ENCODE results near the gene TPCN1. TPM values are rescaled to one million over a fixed set of nuclear protein-coding genes. Genes with fewer than 3 reads are reported as not detected.

The TPCN1 gene
- 10 to 100 TPM; 32.0 to 61.7 TPM for total RNA-seq
- polyA plus RNA-seq, result 10 to 100 TPM; 20.8 to 29.4 TPM
- long read RNA-seq, donor 1, full-length matches to known transcripts, result 3 of 3 reads
- long read RNA-seq, donor 1, partial matches to known transcripts, result 0 of 3 reads
- long read RNA-seq, donor 1, other reads (novel, unspliced or antisense), result 0 of 3 reads
- long read RNA-seq, donor 2, result 0 reads
- long read RNA-seq, donor 3, result 0 reads
- long read RNA-seq, donor 4, full-length matches to known transcripts, result 1 of 6 reads
- long read RNA-seq, donor 4, partial matches to known transcripts, result 5 of 6 reads
- long read RNA-seq, donor 4, other reads (novel, unspliced or antisense), result 0 of 6 reads
- long read RNA-seq, donor 5, result 0 reads

- peak within 1 kb of the TSS; percentile 26 to 93 for H3K9ac ChIP-seq (ENCODE audit: insufficient read depth in 1 of 2, low read length in 2 of 2)
- peak within 1 kb of the TSS; percentile 80 for H3K4me3 ChIP-seq
- peak; percentile 100 for DNase-seq
- ATAC-seq (ENCODE audit: insufficient read depth, low FRiP score), result peak; percentile 98
- TF ChIP-seq, protein P1, sequence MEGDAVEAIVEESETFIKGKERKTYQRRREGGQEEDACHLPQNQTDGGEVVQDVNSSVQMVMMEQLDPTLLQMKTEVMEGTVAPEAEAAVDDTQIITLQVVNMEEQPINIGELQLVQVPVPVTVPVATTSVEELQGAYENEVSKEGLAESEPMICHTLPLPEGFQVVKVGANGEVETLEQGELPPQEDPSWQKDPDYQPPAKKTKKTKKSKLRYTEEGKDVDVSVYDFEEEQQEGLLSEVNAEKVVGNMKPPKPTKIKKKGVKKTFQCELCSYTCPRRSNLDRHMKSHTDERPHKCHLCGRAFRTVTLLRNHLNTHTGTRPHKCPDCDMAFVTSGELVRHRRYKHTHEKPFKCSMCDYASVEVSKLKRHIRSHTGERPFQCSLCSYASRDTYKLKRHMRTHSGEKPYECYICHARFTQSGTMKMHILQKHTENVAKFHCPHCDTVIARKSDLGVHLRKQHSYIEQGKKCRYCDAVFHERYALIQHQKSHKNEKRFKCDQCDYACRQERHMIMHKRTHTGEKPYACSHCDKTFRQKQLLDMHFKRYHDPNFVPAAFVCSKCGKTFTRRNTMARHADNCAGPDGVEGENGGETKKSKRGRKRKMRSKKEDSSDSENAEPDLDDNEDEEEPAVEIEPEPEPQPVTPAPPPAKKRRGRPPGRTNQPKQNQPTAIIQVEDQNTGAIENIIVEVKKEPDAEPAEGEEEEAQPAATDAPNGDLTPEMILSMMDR (IDR thresholded peaks at IDR 0.05; ENCODE audit: control extremely low read depth, extremely low read depth), result no peak
- H3K27ac ChIP-seq (ENCODE audit: low read depth in 1 of 2, low read length in 1 of 2), result peak within 1 kb of the TSS; percentile 94 to 96
- H3K9me3 ChIP-seq (ENCODE audit: control insufficient read depth in 4 of 4, insufficient read depth in 3 of 4, low read length in 3 of 4), result no peaks in the 10 kb centered on the region
- 0 to 1% methylated on average over 45 to 68 of the region's 68 CpGs for WGBS, 2 donors
- H3K4me1 ChIP-seq (ENCODE audit: control insufficient read depth in 5 of 5, insufficient read depth in 5 of 5, low read length in 5 of 5), result peaks cover 3 to 24% (median 11%) of the 10 kb centered on the region in 5 donors
- no peaks in the 10 kb centered on the region for H3K36me3 ChIP-seq (ENCODE audit: control insufficient read depth in 4 of 4, insufficient read depth in 4 of 4, low read length in 4 of 4)
- no peaks in the 10 kb centered on the region for H3K27me3 ChIP-seq (ENCODE audit: control insufficient read depth in 3 of 3, insufficient read depth in 3 of 3, low read length in 2 of 3)
Observed at GRCh38 chr12:113221181-113221996, at the start of gene TPCN1. Gene TPCN1 (plus strand): TSS chr12:113221464. CDS start chr12:113226853, 5,389 bp downstream.

DNA sequence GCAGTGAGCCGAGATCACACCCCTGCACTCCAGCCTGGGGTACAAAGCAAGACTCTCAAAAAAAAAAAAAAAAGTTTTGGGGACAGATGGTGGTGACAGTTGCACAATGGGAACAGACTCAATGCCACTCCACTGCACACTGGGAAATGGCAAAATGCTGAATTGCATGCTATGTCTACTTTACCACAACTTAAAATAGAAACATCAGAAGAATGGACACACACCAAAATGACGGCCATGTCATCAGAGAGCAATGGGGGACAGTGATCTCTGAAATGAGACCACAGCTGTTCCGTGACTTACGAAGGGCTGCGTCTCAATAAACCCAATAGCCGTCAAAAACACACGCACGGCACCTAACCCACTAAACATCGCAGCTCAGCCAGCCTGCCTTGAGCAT is 49.7 kb upstream of the TPCN1 start:
- H3K9me3 ChIP-seq (ENCODE audit: control insufficient read depth in 4 of 4, insufficient read depth in 3 of 4, low read length in 3 of 4), result peaks cover 0 to 2% (median 0%) of the 10 kb centered on the region in 4 donors
- H3K36me3 ChIP-seq (ENCODE audit: control insufficient read depth in 4 of 4, insufficient read depth in 4 of 4, low read length in 4 of 4), result peaks cover 38 to 59% (median 44%) of the 10 kb centered on the region in 4 donors
- TF ChIP-seq, protein P1 (IDR thresholded peaks at IDR 0.05; ENCODE audit: control extremely low read depth, extremely low read depth), result no peak
- DNase-seq (no peak), ATAC-seq (ENCODE audit: insufficient read depth, low FRiP score) (no peak)
- H3K27ac ChIP-seq (ENCODE audit: low read depth in 1 of 2, low read length in 1 of 2), result no peak overlapping the region
- no peak overlapping the region for H3K4me3 ChIP-seq
- H3K9ac ChIP-seq (ENCODE audit: insufficient read depth in 1 of 2, low read length in 2 of 2), result no peak overlapping the region
- H3K4me1 ChIP-seq (ENCODE audit: control insufficient read depth in 5 of 5, insufficient read depth in 5 of 5, low read length in 5 of 5), result no peaks in the 10 kb centered on the region
- H3K27me3 ChIP-seq (ENCODE audit: control insufficient read depth in 3 of 3, insufficient read depth in 3 of 3, low read length in 2 of 3), result no peaks in the 10 kb centered on the region
- 97% methylated on average over 9 of the region's 9 CpGs for WGBS, 2 donors

DNA sequence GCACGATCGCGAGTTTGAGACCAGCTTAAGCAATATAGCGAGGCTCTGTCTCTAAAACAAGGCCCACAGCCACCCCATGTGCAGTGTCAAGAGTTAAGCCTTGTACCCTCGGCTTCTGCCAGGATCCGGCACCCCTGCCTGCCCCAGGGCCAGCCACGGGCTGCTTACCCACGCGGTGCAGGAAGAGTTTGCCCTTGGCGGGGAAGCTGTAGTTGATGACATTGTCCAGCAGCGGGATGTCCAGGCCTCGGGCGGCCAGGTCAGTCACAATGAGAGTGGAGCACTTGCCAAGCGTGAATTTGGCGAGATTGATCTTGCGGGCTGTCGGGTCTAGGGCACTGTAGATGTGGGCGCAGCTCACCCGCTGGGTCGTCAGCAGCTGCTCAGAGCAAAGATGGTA is 49.1 kb upstream of the TPCN1 start:
- DNase-seq, result no peak
- Histone ChIP-seq H3K4me3 (no peak overlapping the region), H3K4me1 (ENCODE audit: control insufficient read depth in 5 of 5, insufficient read depth in 5 of 5, low read length in 5 of 5) (no peaks in the 10 kb centered on the region), H3K27me3 (ENCODE audit: control insufficient read depth in 3 of 3, insufficient read depth in 3 of 3, low read length in 2 of 3) (no peaks in the 10 kb centered on the region), H3K27ac (ENCODE audit: low read depth in 1 of 2, low read length in 1 of 2) (no peak overlapping the region), H3K9me3 (ENCODE audit: control insufficient read depth in 4 of 4, insufficient read depth in 3 of 4, low read length in 3 of 4) (peaks cover 0 to 4% (median 3%) of the 10 kb centered on the region in 4 donors), H3K36me3 (ENCODE audit: control insufficient read depth in 4 of 4, insufficient read depth in 4 of 4, low read length in 4 of 4) (peaks cover 45 to 65% (median 50%) of the 10 kb centered on the region in 4 donors), H3K9ac (ENCODE audit: insufficient read depth in 1 of 2, low read length in 2 of 2) (no peak overlapping the region)
- no peak for ATAC-seq (ENCODE audit: insufficient read depth, low FRiP score)
- 96 to 97% methylated on average over 20 of the region's 20 CpGs for WGBS, 2 donors
- TF ChIP-seq, protein P1 (IDR thresholded peaks at IDR 0.05; ENCODE audit: control extremely low read depth, extremely low read depth), result no peak
